Osteoblast (primary cell): Measurements from ENCODE around the gene GJD2. TPM values are rescaled to one million over a fixed set of nuclear protein-coding genes. Genes with fewer than 3 reads are reported as not detected.

ENCODE experiments used
- DNase-seq: peaks from one replicate; pipeline ENCODE4 v3.0.0; 2011; ENCODE audit warnings: low spot score, mixed read lengths; ENCODE audit not compliant: insufficient read length; ENCODE audit errors: missing footprints
- H2AFZ ChIP-seq: 2 replicates; pipeline ENCODE4 v1.6.0; 2011; ENCODE audit warnings: mild to moderate bottlenecking, low read length
- H3K27ac ChIP-seq: 2 replicates; pipeline ENCODE4 v1.5.1; 2011; ENCODE audit warnings: mild to moderate bottlenecking, low read depth, low read length, moderate library complexity
- H3K27me3 ChIP-seq: 2 replicates; pipeline ENCODE4 v1.6.0; 2012; ENCODE audit warnings: mild to moderate bottlenecking, control low read depth, inconsistent platforms, low read length, moderate library complexity; ENCODE audit not compliant: insufficient read depth
- H3K36me3 ChIP-seq: 2 replicates; pipeline ENCODE4 v1.5.1; 2011; ENCODE audit warnings: mild to moderate bottlenecking, low read length, control low read depth, moderate library complexity; ENCODE audit not compliant: insufficient read depth
- H3K4me1 ChIP-seq: 2 replicates; pipeline ENCODE4 v1.5.1; 2011; ENCODE audit warnings: mild to moderate bottlenecking, low read length, control low read depth, moderate library complexity; ENCODE audit not compliant: insufficient read depth
- H3K4me2 ChIP-seq: 2 replicates; pipeline ENCODE4 v1.6.0; 2011; ENCODE audit warnings: mild to moderate bottlenecking, low read length; ENCODE audit not compliant: insufficient read depth
- H3K4me3 ChIP-seq: fragments of 200-600 bp; sonication (generic); 3 replicates; pipeline ENCODE4 v1.5.1; 2012; ENCODE audit warnings: mild to moderate bottlenecking, low read length, inconsistent platforms; ENCODE audit not compliant: insufficient read depth
- H3K79me2 ChIP-seq: 2 replicates; pipeline ENCODE4 v1.6.0; 2012; ENCODE audit warnings: mild to moderate bottlenecking, low read length, control low read depth, inconsistent platforms; ENCODE audit not compliant: insufficient read depth
- H3K9me3 ChIP-seq: 2 replicates; pipeline ENCODE4 v1.5.1; 2011; ENCODE audit warnings: low read depth, low read length, control low read depth
- H4K20me1 ChIP-seq: 2 replicates; pipeline ENCODE4 v1.6.0; 2012; ENCODE audit warnings: mild to moderate bottlenecking, low read length, control low read depth; ENCODE audit not compliant: insufficient read depth
- CTCF ChIP-seq: IDR thresholded peaks from 2 replicates; pipeline ENCODE4 v1.5.1; 2011; ENCODE audit warnings: mild to moderate bottlenecking, low read depth, low read length, moderate library complexity; ENCODE audit errors: extremely low read depth
- total RNA-seq: library from RNA; depleted of rRNA; stranded (reverse); fragments of >200 nt; gene quantifications from 2 replicates; pipeline ENCODE4 v1.2.3, GENCODE V29; 2012

The GJD2 gene
- total RNA-seq, 1 donor = not detected

DNA sequence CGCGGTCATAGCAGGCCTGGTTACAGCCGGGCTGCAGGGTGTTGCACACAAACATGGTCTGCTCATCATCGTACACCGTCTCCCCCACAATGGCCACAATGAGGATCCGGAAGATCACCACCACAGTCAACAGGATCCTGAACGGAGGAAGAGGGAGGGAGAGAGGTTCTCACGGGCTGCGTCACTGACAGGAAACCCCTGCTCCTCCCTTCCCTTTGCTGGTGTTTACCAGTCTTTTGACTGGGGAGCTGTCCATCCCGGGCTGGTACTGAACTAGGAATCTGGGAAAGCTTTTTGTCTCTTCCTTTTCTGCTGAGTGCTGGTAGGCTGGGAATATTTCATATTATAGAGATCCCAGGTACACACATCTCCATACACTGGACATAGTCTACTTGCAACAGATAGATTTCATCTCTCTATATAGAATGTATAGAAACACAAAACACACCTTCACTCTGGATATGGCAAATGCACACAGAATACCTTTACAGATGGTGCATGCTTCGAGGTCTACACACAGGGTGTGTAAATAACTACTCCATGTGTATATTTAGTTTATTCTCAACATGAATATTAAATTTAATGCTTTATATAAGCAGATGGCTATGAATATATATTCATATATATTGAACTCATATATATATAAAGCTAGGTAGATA is 1.4 kb downstream of the GJD2 start:
- peaks cover 47% of the 10 kb centered on the region for H3K27me3 ChIP-seq
- no peak for TF ChIP-seq CTCF
- H3K36me3 ChIP-seq = no peaks in the 10 kb centered on the region
- peaks cover 3% of the 10 kb centered on the region for H4K20me1 ChIP-seq
- no peaks in the 10 kb centered on the region for H3K4me1 ChIP-seq
- no peak overlapping the region for H2AFZ ChIP-seq
- no peak overlapping the region for H3K4me2 ChIP-seq
- H3K9me3 ChIP-seq = no peaks in the 10 kb centered on the region
- no peak overlapping the region for H3K27ac ChIP-seq
- peak; percentile 90 for DNase-seq
- H3K79me2 ChIP-seq = no peaks in the 10 kb centered on the region
- H3K4me3 ChIP-seq = no peak overlapping the region

GRCh38 chr15:34749691-34750090 is 5.1 kb downstream of the GJD2 start:
- Histone ChIP-seq H3K36me3 (no peaks in the 10 kb centered on the region), H4K20me1 (peaks cover 3% of the 10 kb centered on the region), H3K4me2 (no peak overlapping the region), H3K27ac (no peak overlapping the region), H2AFZ (no peak overlapping the region), H3K4me1 (no peaks in the 10 kb centered on the region), H3K79me2 (no peaks in the 10 kb centered on the region), H3K9me3 (no peaks in the 10 kb centered on the region), H3K27me3 (peaks cover 25% of the 10 kb centered on the region), H3K4me3 (no peak overlapping the region)
- no peak for TF ChIP-seq CTCF
- DNase-seq = no peak

DNA sequence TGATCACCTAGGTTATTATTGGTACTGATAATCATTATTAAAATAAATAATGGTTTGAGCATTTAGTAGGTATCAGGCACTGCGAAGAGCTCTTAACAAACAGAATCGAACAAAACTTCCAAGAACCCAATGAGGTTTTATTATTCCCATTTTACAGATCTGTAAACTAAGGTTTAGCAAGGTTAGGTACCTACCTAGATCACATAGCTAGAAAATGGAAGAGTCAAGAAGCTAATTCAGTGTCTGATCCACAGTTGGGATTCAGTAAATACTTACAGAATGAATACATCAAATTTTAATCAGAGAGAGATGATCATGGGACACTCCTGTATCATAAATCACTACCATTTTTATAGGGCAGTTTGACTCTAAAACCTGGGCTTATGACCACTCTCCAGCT is 15.5 kb downstream of the GJD2 start:
- Histone ChIP-seq H3K9me3 (no peaks in the 10 kb centered on the region), H3K36me3 (no peaks in the 10 kb centered on the region), H3K4me1 (no peaks in the 10 kb centered on the region), H3K4me2 (no peak overlapping the region), H3K27me3 (peaks cover 11% of the 10 kb centered on the region), H3K79me2 (no peaks in the 10 kb centered on the region), H3K4me3 (no peak overlapping the region), H2AFZ (no peak overlapping the region), H3K27ac (no peak overlapping the region), H4K20me1 (no peaks in the 10 kb centered on the region)
- no peak for TF ChIP-seq CTCF
- DNase-seq = no peak

GRCh38 chr15:34738002-34738401 is 16.8 kb downstream of the GJD2 start:
- H3K79me2 ChIP-seq = no peaks in the 10 kb centered on the region
- H3K27ac ChIP-seq = no peak overlapping the region

More at GRCh38 chr15:34738002-34738401, 16.8 kb downstream of the GJD2 start:
- no peak overlapping the region for H2AFZ ChIP-seq
- no peaks in the 10 kb centered on the region for H3K4me1 ChIP-seq
- no peak overlapping the region for H3K4me2 ChIP-seq
- H3K4me3 ChIP-seq = no peak overlapping the region
- no peaks in the 10 kb centered on the region for H3K36me3 ChIP-seq
- TF ChIP-seq CTCF = no peak
- no peak for DNase-seq
- H3K27me3 ChIP-seq = peaks cover 11% of the 10 kb centered on the region
- no peaks in the 10 kb centered on the region for H3K9me3 ChIP-seq
- H4K20me1 ChIP-seq = no peaks in the 10 kb centered on the region
